BJ (cell line): ENCODE data around the gene PFKFB4. TPM values are rescaled to one million over a fixed set of nuclear protein-coding genes. Genes with fewer than 3 reads are reported as not detected.

Experiments used
- CTCF ChIA-PET: fragments of 350-600 bp; formaldehyde crosslinking; extraction: SDS; loops from one replicate; lab custom pipeline; 2021; ENCODE audit warnings: antibody characterized with exemption, inconsistent platforms; lab: Yijun Ruan, JAX
- POLR2A ChIA-PET: fragments of 300-600 bp; sonication (Branson Sonifier 250); formaldehyde crosslinking; extraction: SDS; loops from one replicate; lab custom pipeline; 2021; ENCODE audit warnings: antibody characterized with exemption; lab: Charles Lee
- DNase-seq: peaks from one replicate; pipeline ENCODE4 v3.0.0-alpha.2; 2011; ENCODE audit warnings: low read depth
- H3K27me3 ChIP-seq: 2 replicates; pipeline ENCODE4 v1.6.0; 2011; ENCODE audit warnings: low read length; ENCODE audit not compliant: control insufficient read depth, insufficient read depth
- H3K36me3 ChIP-seq: 2 replicates; pipeline ENCODE4 v1.5.1; 2011; ENCODE audit warnings: low read length; ENCODE audit not compliant: control insufficient read depth, insufficient read depth
- H3K4me3 ChIP-seq: 2 replicates; pipeline ENCODE4 v1.5.1; 2011; ENCODE audit warnings: low read depth, mild to moderate bottlenecking, control low read depth, low read length
- CTCF ChIP-seq: IDR thresholded peaks from 2 replicates; pipeline ENCODE4 v1.5.1; 2011; ENCODE audit warnings: low read depth, mild to moderate bottlenecking, control low read depth, inconsistent platforms, low read length, moderate library complexity; ENCODE audit not compliant: insufficient read depth
- polyA plus RNA-seq: library from polyadenylated mRNA; depleted of rRNA; stranded (reverse); fragments of >200 nt; gene quantifications from 2 replicates; pipeline ENCODE4 v1.2.3, GENCODE V29; 2011

PFKFB4 gene
- polyA plus RNA-seq, 1 experiment, result 12.8 TPM

- H3K36me3 ChIP-seq, result peaks cover 69% of the 10 kb centered on the region
- CTCF ChIA-PET, result no interaction called here
- no peak overlapping the region for H3K4me3 ChIP-seq
- DNase-seq, result no peak
- no peaks in the 10 kb centered on the region for H3K27me3 ChIP-seq
- no peak for TF ChIP-seq CTCF
- POLR2A ChIA-PET, result no interaction called here
Observed at GRCh38 chr3:48584836-48585235, 28.2 kb upstream of the PFKFB4 start.

- ChIA-PET POLR2A (no interaction called here), CTCF (interaction anchor here (0.6 to 1.0 kb wide), 2 partner anchors 13 to 27 kb away, joined by 3 read pairs; partner anchors contain the start of gene UQCRC1)
- no peaks in the 10 kb centered on the region for H3K27me3 ChIP-seq
Observed at GRCh38 chr3:48581621-48582481, 25.2 kb upstream of the PFKFB4 start.

GRCh38 chr3:48576647-48577046 lies 20.0 kb upstream of the PFKFB4 start:
- ChIA-PET POLR2A (no interaction called here), CTCF (interaction anchor here (1.3 kb wide), 1 partner anchor 18 kb away, joined by 3 read pairs; no protein-coding TSS in a partner anchor)
- no peak for TF ChIP-seq CTCF
- no peak for DNase-seq
- H3K36me3 ChIP-seq, result peaks cover 56% of the 10 kb centered on the region
- no peak overlapping the region for H3K4me3 ChIP-seq
- H3K27me3 ChIP-seq, result no peaks in the 10 kb centered on the region

More at GRCh38 chr3:48581621-48582481, 25.2 kb upstream of the PFKFB4 start:
- no peak for DNase-seq
- no peak for TF ChIP-seq CTCF
- Histone ChIP-seq H3K36me3 (peaks cover 70% of the 10 kb centered on the region), H3K4me3 (no peak overlapping the region)

- CTCF ChIA-PET, result interaction anchor here (1.4 kb wide), 1 partner anchor 60 kb away, joined by 4 read pairs; the partner anchor contains the start of gene SLC26A6
Observed at GRCh38 chr3:48575366-48575765, 18.8 kb upstream of the PFKFB4 start.

More at GRCh38 chr3:48575366-48575765, 18.8 kb upstream of the PFKFB4 start:
- Histone ChIP-seq H3K27me3 (no peaks in the 10 kb centered on the region), H3K4me3 (no peak overlapping the region), H3K36me3 (peaks cover 57% of the 10 kb centered on the region)
- POLR2A ChIA-PET, result no interaction called here
- TF ChIP-seq CTCF, result no peak
- no peak for DNase-seq
